Effector memory CD8-positive, alpha-beta T cell (primary cell): ENCODE data around the gene LRBA.

Source experiments
- ATAC-seq: fragments of 150-1000 bp; cut with Tn5 transposase; replicated peaks from 2 replicates; pipeline ENCODE4 v1.10.0; 2021; ENCODE audit warnings: mild to moderate bottlenecking, moderate library complexity
- DNase-seq, 3 experiments: peaks; one replicate each; pipeline ENCODE4 v3.0.0; 2021
- H3K27ac Mint-ChIP-seq, 2 donors: one replicate each; pipeline ENCODE4 v1.8.0; 2022; ENCODE audit warnings: mild to moderate bottlenecking in 2 of 2, mixed read lengths in 2 of 2, moderate library complexity in 2 of 2
- H3K27me3 Mint-ChIP-seq, 2 donors: one replicate each; pipeline ENCODE4 v1.8.0; 2022; ENCODE audit warnings: mixed read lengths in 2 of 2
- H3K36me3 Mint-ChIP-seq: one replicate; pipeline ENCODE4 v1.8.0; 2022; ENCODE audit warnings: mild to moderate bottlenecking, moderate library complexity, mixed read lengths; ENCODE audit not compliant: insufficient read depth
- H3K4me1 Mint-ChIP-seq, 2 donors: one replicate each; pipeline ENCODE4 v1.8.0; 2022; ENCODE audit warnings: low read depth in 2 of 2, mixed read lengths in 2 of 2
- H3K4me3 Mint-ChIP-seq, 2 donors: one replicate each; pipeline ENCODE4 v1.8.0; 2022; ENCODE audit warnings: mild to moderate bottlenecking in 2 of 2, mixed read lengths in 2 of 2, moderate library complexity in 2 of 2
- H3K9me3 Mint-ChIP-seq, 2 donors: one replicate each; pipeline ENCODE4 v1.8.0; 2022; ENCODE audit warnings: mixed read lengths in 2 of 2

The LRBA gene

GRCh38 chr4:150723727-150724411 is 291.2 kb downstream of the LRBA start:
- no peak for DNase-seq
- no peak overlapping the region for H3K27ac Mint-ChIP-seq

DNA sequence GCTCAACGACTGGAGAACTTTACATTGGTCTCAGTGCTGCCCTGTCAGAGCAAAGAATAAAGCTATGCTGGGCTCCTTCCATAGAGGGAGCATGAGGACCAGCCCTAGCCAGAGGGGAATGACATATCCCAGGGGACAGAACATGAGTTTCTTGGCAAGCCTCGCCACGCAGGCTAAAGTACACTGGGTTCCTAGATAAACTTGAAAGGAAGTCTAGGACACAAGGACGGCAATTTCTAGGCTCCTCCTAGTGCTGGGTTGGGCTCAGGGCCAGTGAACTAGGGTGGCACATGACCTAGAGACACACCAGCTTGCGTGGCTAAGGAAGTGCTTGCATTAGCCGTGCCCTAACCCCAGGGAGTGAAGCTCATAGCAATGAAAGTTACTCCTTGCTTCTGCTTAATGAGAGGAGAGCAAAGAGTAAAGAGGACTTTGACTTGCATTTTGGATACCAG is 292.1 kb downstream of the LRBA start:
- ATAC-seq (no peak), DNase-seq (no peak)
- H3K36me3 Mint-ChIP-seq: peaks cover 14% of the 10 kb centered on the region
- H3K9me3 Mint-ChIP-seq: peaks cover 2 to 11% of the 10 kb centered on the region in 2 donors
- peak overlapping the region in 1 of 2 donors; percentile 30 for H3K27ac Mint-ChIP-seq
- H3K27me3 Mint-ChIP-seq: no peaks in the 10 kb centered on the region
- H3K4me3 Mint-ChIP-seq: no peak overlapping the region
- peaks cover 6 to 29% of the 10 kb centered on the region in 2 donors for H3K4me1 Mint-ChIP-seq

More at GRCh38 chr4:150723727-150724411, 291.2 kb downstream of the LRBA start:
- Mint-ChIP-seq H3K36me3 (peaks cover 20% of the 10 kb centered on the region), H3K4me3 (no peak overlapping the region), H3K9me3 (peaks cover 2 to 11% of the 10 kb centered on the region in 2 donors), H3K4me1 (peaks cover 6 to 35% of the 10 kb centered on the region in 2 donors), H3K27me3 (no peaks in the 10 kb centered on the region)
- no peak for ATAC-seq

GRCh38 chr4:150720973-150721518 is 294.0 kb downstream of the LRBA start:
- ATAC-seq (no peak), DNase-seq (no peak)
- no peaks in the 10 kb centered on the region for H3K27me3 Mint-ChIP-seq
- peaks cover 0 to 4% of the 10 kb centered on the region in 2 donors for H3K9me3 Mint-ChIP-seq
- peaks cover 7% of the 10 kb centered on the region for H3K36me3 Mint-ChIP-seq
- H3K4me3 Mint-ChIP-seq: no peak overlapping the region
- H3K27ac Mint-ChIP-seq: no peak overlapping the region
- H3K4me1 Mint-ChIP-seq: peaks cover 6 to 22% of the 10 kb centered on the region in 2 donors

GRCh38 chr4:150717952-150718351 is 297.1 kb downstream of the LRBA start:
- H3K4me1 Mint-ChIP-seq: peaks cover 2 to 10% of the 10 kb centered on the region in 2 donors
- peaks cover 7% of the 10 kb centered on the region for H3K36me3 Mint-ChIP-seq
- ATAC-seq (no peak), DNase-seq (no peak)
- H3K27ac Mint-ChIP-seq: no peak overlapping the region
- no peaks in the 10 kb centered on the region for H3K27me3 Mint-ChIP-seq
- no peak overlapping the region for H3K4me3 Mint-ChIP-seq
- H3K9me3 Mint-ChIP-seq: no peaks in the 10 kb centered on the region

- H3K9me3 Mint-ChIP-seq: no peaks in the 10 kb centered on the region
- peaks cover 0 to 10% of the 10 kb centered on the region in 2 donors for H3K4me1 Mint-ChIP-seq
- H3K27ac Mint-ChIP-seq: no peak overlapping the region
- no peaks in the 10 kb centered on the region for H3K36me3 Mint-ChIP-seq
- ATAC-seq (no peak), DNase-seq (no peak)
- H3K4me3 Mint-ChIP-seq: no peak overlapping the region
- no peaks in the 10 kb centered on the region for H3K27me3 Mint-ChIP-seq
Measured at GRCh38 chr4:150714462-150715438, 300.3 kb downstream of the LRBA start.

DNA sequence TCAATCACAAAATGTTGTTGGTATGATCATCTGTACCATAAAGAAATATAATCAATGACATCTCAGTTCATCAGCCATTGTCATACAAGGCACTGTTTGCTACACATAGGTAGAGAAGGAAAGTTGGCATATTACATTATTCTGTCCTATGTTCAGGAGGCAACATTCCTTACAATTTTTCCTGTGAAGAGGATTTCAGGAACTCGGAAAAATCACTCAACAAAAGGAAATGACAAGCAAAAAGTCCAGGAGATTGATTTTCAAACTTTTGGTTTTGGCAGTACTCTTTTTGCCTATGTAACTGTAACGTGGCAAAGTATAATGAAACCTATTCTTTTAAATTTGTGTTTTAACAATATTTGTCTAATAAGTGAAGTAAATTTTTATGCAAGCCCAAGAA is 301.8 kb downstream of the LRBA start:
- Mint-ChIP-seq H3K4me1 (peaks cover 0 to 10% of the 10 kb centered on the region in 2 donors), H3K4me3 (no peak overlapping the region), H3K27me3 (no peaks in the 10 kb centered on the region), H3K27ac (no peak overlapping the region), H3K36me3 (no peaks in the 10 kb centered on the region), H3K9me3 (no peaks in the 10 kb centered on the region)
- ATAC-seq (no peak), DNase-seq (no peak)

GRCh38 chr4:150710770-150711375 is 304.2 kb downstream of the LRBA start:
- no peak overlapping the region for H3K27ac Mint-ChIP-seq
- ATAC-seq (no peak), DNase-seq (no peak)
- H3K36me3 Mint-ChIP-seq: no peaks in the 10 kb centered on the region
- H3K9me3 Mint-ChIP-seq: no peaks in the 10 kb centered on the region
- H3K4me3 Mint-ChIP-seq: no peak overlapping the region
- peaks cover 0 to 18% of the 10 kb centered on the region in 2 donors for H3K4me1 Mint-ChIP-seq
- no peaks in the 10 kb centered on the region for H3K27me3 Mint-ChIP-seq

GRCh38 chr4:150708004-150708403 is 307.1 kb downstream of the LRBA start:
- Mint-ChIP-seq H3K9me3 (no peaks in the 10 kb centered on the region), H3K4me1 (peaks cover 0 to 19% of the 10 kb centered on the region in 2 donors)
- no peak for ATAC-seq

DNA sequence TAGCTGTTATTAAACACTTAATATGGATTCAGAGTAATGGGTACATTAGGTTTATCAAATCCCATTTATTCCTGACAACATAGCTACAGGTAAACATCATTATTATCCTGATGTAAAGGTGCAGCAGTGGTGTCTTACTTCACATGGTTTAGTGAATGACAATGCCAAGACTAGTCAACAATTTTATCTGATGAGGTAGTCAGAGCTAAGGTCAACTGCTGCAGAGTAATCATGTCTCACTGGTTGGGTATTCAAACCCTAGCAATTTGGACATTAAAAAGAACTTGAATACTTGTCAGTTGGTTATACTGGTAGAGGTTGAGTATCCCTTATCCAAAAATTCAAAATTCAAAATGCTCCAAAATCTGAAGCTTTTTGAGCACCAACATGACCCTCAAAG is 315.5 kb downstream of the LRBA start:
- Mint-ChIP-seq H3K27me3 (no peaks in the 10 kb centered on the region), H3K27ac (no peak overlapping the region), H3K9me3 (no peaks in the 10 kb centered on the region), H3K36me3 (peaks cover 5% of the 10 kb centered on the region), H3K4me3 (no peak overlapping the region), H3K4me1 (peaks cover 11 to 24% of the 10 kb centered on the region in 2 donors)
- ATAC-seq (no peak), DNase-seq (no peak)

More at GRCh38 chr4:150708004-150708403, 307.1 kb downstream of the LRBA start:
- DNase-seq: no peak
- no peaks in the 10 kb centered on the region for H3K36me3 Mint-ChIP-seq
- no peaks in the 10 kb centered on the region for H3K27me3 Mint-ChIP-seq
- H3K4me3 Mint-ChIP-seq: no peak overlapping the region
- H3K27ac Mint-ChIP-seq: no peak overlapping the region

DNA sequence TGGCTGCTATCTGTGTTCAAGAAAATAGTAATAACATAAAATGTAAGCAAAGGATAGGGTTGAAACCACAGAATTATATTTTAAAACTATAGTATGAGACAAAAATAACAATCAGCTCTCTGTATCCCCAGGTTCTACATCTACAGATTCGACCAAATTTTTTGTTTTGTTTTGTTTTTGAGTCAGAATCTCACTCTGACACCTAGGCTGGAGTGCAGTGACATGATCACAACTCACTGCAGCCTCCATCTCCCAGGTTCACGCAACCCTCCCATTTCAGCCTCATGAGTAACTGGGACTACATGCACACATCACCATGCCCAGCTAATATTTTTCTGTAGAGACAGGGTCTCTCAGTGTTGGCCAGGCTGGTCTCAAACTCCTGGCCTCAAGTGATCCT is 319.9 kb downstream of the LRBA start:
- Mint-ChIP-seq H3K4me3 (no peak overlapping the region), H3K27ac (no peak overlapping the region), H3K36me3 (peaks cover 6% of the 10 kb centered on the region), H3K4me1 (peaks cover 10 to 23% of the 10 kb centered on the region in 2 donors), H3K9me3 (no peaks in the 10 kb centered on the region), H3K27me3 (no peaks in the 10 kb centered on the region)
- ATAC-seq (no peak), DNase-seq (no peak)

- DNase-seq (no peak), ATAC-seq (no peak)
- H3K27ac Mint-ChIP-seq: peak overlapping the region in 1 of 2 donors; percentile 2
- H3K36me3 Mint-ChIP-seq: peaks cover 8% of the 10 kb centered on the region
- no peaks in the 10 kb centered on the region for H3K9me3 Mint-ChIP-seq
- H3K4me3 Mint-ChIP-seq: no peak overlapping the region
- H3K27me3 Mint-ChIP-seq: no peaks in the 10 kb centered on the region
- H3K4me1 Mint-ChIP-seq: peaks cover 10 to 23% of the 10 kb centered on the region in 2 donors
Measured at GRCh38 chr4:150694438-150694837, 320.6 kb downstream of the LRBA start.

DNA sequence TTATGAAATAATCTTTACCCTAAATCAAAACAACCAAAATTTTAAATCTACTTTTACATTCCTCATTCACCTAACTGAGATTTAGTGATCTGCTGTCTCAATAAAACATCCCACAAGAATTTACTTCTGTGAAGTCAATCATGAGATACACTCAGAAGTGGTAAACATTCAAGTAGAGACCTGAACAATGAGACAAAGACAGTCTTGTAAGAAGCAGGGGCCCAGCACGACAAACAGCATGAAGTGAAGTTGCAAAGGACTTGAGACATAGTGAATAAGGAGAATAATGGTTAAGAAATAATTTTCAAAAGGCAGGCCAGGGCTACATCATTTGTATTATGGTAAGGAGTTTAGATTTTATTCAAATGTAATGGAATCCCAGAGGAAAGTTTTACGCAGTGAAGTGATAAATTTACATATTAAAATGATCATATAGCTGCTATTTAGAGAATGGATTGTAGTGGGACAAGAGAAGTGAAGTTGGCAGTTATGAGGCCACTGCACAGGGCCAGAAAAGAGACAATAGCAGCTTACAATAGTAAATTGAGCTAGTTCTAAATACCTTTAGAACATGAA is 331.2 kb downstream of the LRBA start:
- no peak overlapping the region for H3K27ac Mint-ChIP-seq
- no peaks in the 10 kb centered on the region for H3K27me3 Mint-ChIP-seq
- no peaks in the 10 kb centered on the region for H3K9me3 Mint-ChIP-seq
- no peak overlapping the region for H3K4me3 Mint-ChIP-seq
- H3K36me3 Mint-ChIP-seq: peaks cover 11% of the 10 kb centered on the region
- no peak for DNase-seq
- no peak for ATAC-seq
- peaks cover 11 to 27% of the 10 kb centered on the region in 2 donors for H3K4me1 Mint-ChIP-seq

- H3K27ac Mint-ChIP-seq: no peak overlapping the region
- peaks cover 5 to 15% of the 10 kb centered on the region in 2 donors for H3K4me1 Mint-ChIP-seq
- no peaks in the 10 kb centered on the region for H3K27me3 Mint-ChIP-seq
Measured at GRCh38 chr4:150682126-150682525, 333.0 kb downstream of the LRBA start.

More at GRCh38 chr4:150682126-150682525, 333.0 kb downstream of the LRBA start:
- no peak for ATAC-seq
- no peak overlapping the region for H3K4me3 Mint-ChIP-seq
- peaks cover 11% of the 10 kb centered on the region for H3K36me3 Mint-ChIP-seq
- no peaks in the 10 kb centered on the region for H3K9me3 Mint-ChIP-seq
- DNase-seq: no peak
